Measurements from ENCODE around the gene FEZ2. TPM values are rescaled to one million over a fixed set of nuclear protein-coding genes. Genes with fewer than 3 reads are reported as not detected.
A peak's percentile ranks its signal among the peaks of the same experiment; 100 is the strongest.

The FEZ2 gene
- total and polyA plus RNA-seq, 7 donors, result 61.5 to 291 (median 179) TPM

GRCh38 chr2:36561237-36561944, 36.6 kb downstream of the FEZ2 start:
- Histone ChIP-seq H3K9me3 (no peaks in the 10 kb centered on the region), H3K27ac (peak overlapping the region; percentile 78), H3K4me1 (peaks cover 31% of the 10 kb centered on the region), H3K36me3 (ENCODE audit: insufficient read depth in 1 of 2, low read depth in 1 of 2) (peaks cover 5 to 51% of the 10 kb centered on the region in 2 donors), H3K4me3 (no peak overlapping the region), H3K27me3 (ENCODE audit: insufficient read depth in 3 of 3, low read length in 2 of 3) (no peaks in the 10 kb centered on the region)
- WGBS, 3 donors, result 66 to 75% (median 72%) methylated on average over 8 of the region's 8 CpGs
- intact Hi-C loops (cut with DNase I), result loop anchor here in 1 of 2 donors (10.0 kb wide), 1 partner anchor 103 kb away; no protein-coding TSS in a partner anchor
- DNase-seq (no peak), ATAC-seq (peak; percentile 76 to 94 (median 87))
- TF ChIP-seq, protein P1, sequence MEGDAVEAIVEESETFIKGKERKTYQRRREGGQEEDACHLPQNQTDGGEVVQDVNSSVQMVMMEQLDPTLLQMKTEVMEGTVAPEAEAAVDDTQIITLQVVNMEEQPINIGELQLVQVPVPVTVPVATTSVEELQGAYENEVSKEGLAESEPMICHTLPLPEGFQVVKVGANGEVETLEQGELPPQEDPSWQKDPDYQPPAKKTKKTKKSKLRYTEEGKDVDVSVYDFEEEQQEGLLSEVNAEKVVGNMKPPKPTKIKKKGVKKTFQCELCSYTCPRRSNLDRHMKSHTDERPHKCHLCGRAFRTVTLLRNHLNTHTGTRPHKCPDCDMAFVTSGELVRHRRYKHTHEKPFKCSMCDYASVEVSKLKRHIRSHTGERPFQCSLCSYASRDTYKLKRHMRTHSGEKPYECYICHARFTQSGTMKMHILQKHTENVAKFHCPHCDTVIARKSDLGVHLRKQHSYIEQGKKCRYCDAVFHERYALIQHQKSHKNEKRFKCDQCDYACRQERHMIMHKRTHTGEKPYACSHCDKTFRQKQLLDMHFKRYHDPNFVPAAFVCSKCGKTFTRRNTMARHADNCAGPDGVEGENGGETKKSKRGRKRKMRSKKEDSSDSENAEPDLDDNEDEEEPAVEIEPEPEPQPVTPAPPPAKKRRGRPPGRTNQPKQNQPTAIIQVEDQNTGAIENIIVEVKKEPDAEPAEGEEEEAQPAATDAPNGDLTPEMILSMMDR (IDR thresholded peaks at IDR 0.05), result no peak

DNA sequence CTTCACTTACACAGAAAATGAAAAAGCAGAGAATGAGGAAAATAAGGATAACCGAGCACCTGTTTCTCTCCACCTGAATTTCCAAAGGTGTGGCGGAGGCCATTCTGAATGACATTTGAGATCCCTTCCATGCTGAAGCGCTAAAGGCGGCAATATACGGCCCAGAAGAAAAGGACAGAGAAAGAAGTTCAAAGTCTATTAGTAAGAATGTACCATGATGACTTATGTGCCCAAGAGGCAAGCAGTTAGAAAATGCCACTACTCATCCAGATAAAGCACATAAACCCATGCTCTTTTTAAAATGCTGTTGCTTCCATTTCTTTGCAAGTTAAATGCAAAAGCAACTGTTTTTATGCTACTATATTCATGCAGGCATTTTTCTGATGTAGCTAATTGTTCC, 37.2 kb downstream of the FEZ2 start:
- no peaks in the 10 kb centered on the region for H3K9me3 ChIP-seq
- no peak for ATAC-seq
- TF ChIP-seq, protein P1 (IDR thresholded peaks at IDR 0.05), result no peak
- 88 to 98% (median 97%) methylated on average over 5 of the region's 5 CpGs for WGBS, 3 donors
- intact Hi-C loops (cut with DNase I), result loop anchor here in 1 of 2 donors (10.0 kb wide), 1 partner anchor 104 kb away; no protein-coding TSS in a partner anchor
- no peak overlapping the region for H3K4me3 ChIP-seq
- peaks cover 31% of the 10 kb centered on the region for H3K4me1 ChIP-seq
- peak overlapping the region; percentile 78 for H3K27ac ChIP-seq
- DNase-seq, result no peak
- H3K36me3 ChIP-seq (ENCODE audit: insufficient read depth in 1 of 2, low read depth in 1 of 2), result peaks cover 5 to 49% of the 10 kb centered on the region in 2 donors
- H3K27me3 ChIP-seq (ENCODE audit: insufficient read depth in 3 of 3, low read length in 2 of 3), result no peaks in the 10 kb centered on the region

DNA sequence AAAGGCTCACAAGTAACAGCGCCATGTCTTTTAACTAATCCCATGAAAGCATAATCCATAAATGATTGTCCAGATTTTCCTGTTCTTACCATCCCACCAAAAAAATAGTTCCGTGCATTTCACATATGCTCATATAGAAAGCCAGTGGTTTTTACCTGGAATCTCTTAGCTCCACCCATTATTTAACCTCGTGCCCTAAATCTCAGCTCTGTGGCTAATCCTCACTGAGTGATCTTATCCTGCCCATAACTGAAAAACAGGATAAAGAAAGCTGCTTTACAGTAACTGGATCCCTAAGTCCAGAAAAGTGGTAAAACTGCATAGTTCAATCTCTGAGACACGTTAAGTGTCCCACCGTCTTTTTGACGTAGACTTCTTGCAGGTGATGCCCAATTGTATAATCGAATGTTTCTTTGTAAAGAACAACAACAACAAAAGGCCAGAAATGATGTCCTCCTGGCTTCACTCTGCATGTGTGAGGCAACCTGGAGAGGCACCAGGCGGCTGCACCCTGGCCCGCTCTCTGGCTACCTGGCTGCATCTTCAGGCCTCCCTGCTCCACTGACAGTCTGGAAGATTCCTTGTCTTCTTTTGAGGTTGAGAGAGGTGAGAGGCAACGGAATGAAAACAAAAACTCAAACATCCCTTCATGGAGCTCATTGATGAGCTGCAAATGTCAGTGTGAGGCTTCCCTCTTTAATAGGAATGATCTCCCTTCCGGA, 38.6 kb downstream of the FEZ2 start:
- H3K27ac ChIP-seq, result no peak overlapping the region
- WGBS, 3 donors, result 83 to 89% (median 84%) methylated on average over 11 of the region's 11 CpGs
- TF ChIP-seq, protein P1 (IDR thresholded peaks at IDR 0.05), result no peak

GRCh38 chr2:36556842-36557241, 41.1 kb downstream of the FEZ2 start:
- WGBS, 3 donors, result 19 to 34% (median 28%) methylated on average over 1 of the region's 1 CpG
- H3K36me3 ChIP-seq (ENCODE audit: insufficient read depth in 1 of 2, low read depth in 1 of 2), result peaks cover 2 to 78% of the 10 kb centered on the region in 2 donors
- H3K4me1 ChIP-seq, result peaks cover 11% of the 10 kb centered on the region
- TF ChIP-seq, protein P1 (IDR thresholded peaks at IDR 0.05), result no peak
- ATAC-seq (no peak), DNase-seq (no peak)
- H3K27me3 ChIP-seq (ENCODE audit: insufficient read depth in 3 of 3, low read length in 2 of 3), result no peaks in the 10 kb centered on the region
- H3K9me3 ChIP-seq, result no peaks in the 10 kb centered on the region
- intact Hi-C loops (cut with DNase I), result no loop called here
- H3K27ac ChIP-seq, result peak overlapping the region; percentile 28
- no peak overlapping the region for H3K4me3 ChIP-seq

More for the DNA sequence above, 38.6 kb downstream of the FEZ2 start:
- no peak overlapping the region for H3K4me3 ChIP-seq
- H3K27me3 ChIP-seq (ENCODE audit: insufficient read depth in 3 of 3, low read length in 2 of 3), result no peaks in the 10 kb centered on the region
- DNase-seq (no peak), ATAC-seq (no peak)
- no peaks in the 10 kb centered on the region for H3K9me3 ChIP-seq
- peaks cover 7 to 55% of the 10 kb centered on the region in 2 donors for H3K36me3 ChIP-seq (ENCODE audit: insufficient read depth in 1 of 2, low read depth in 1 of 2)
- intact Hi-C loops (cut with DNase I), result no loop called here
- peaks cover 31% of the 10 kb centered on the region for H3K4me1 ChIP-seq
